GM12891 (cell line): Measurements from ENCODE around the gene NDUFB10.

ENCODE experiments used
- DNase-seq: peaks from one replicate; pipeline ENCODE4 v3.0.0; 2011; ENCODE audit warnings: low spot score; ENCODE audit not compliant: insufficient read length
- FAIRE-seq: peaks from 2 replicates; lab custom pipeline; 2011; peaks lifted over from hg19 to GRCh38; lab: Jason Lieb, UNC
- PAX5 ChIP-seq: IDR thresholded peaks from 2 replicates; pipeline ENCODE4 v1.6.1; 2011; ENCODE audit warnings: low read length, moderate library complexity, mild to moderate bottlenecking; ENCODE audit not compliant: insufficient read depth, severe bottlenecking
- POLR2A ChIP-seq: IDR thresholded peaks from 2 replicates; pipeline ENCODE4 v1.6.1; 2011; ENCODE audit warnings: low read depth, low read length, control low read depth
- POLR2AphosphoS5 ChIP-seq: IDR thresholded peaks from 2 replicates; pipeline ENCODE4 v1.6.1; 2011; ENCODE audit warnings: low read depth, low read length, control low read depth
- POU2F2 ChIP-seq: IDR thresholded peaks from 2 replicates; pipeline ENCODE4 v1.6.1; 2011; ENCODE audit warnings: low read depth, mild to moderate bottlenecking, control low read depth, low read length, moderate library complexity
- SPI1 ChIP-seq: IDR thresholded peaks from 2 replicates; pipeline ENCODE4 v1.6.1; 2011; ENCODE audit warnings: low read depth, low read length, control low read depth
- TAF1 ChIP-seq: IDR thresholded peaks from 2 replicates; pipeline ENCODE4 v1.6.1; 2011; ENCODE audit warnings: low read depth, low read length, control low read depth

Gene NDUFB10

DNA sequence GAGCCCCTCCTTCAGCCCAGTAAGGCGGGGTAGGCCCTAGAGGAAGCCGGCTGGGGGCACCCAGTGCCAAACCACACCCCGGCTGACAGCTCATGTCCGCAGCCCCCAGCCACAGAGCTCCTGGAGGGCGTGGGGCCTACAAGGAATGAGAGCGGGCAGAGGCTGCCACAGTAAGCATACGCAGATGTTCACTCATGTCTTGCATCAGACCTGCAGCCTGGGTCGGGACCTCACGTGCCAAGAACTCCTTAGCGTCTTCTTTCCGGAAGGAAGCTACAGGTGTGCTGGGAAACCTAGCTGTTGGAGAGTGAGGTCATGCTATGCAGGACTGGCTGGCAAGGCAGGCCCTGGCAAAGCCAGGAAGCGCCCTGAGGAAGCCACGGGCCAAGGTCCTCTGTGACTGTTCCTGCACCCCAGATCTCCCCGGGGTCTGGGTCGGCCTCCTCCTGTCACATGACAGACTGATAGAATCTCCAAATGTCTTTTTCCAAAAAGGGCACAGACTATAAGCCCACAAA is 48.7 kb downstream of the NDUFB10 start:
- FAIRE-seq (peak; percentile 58), DNase-seq (no peak)
- TF ChIP-seq SPI1 (no peak), POLR2A (0 out of 2 replicates have a peak, but pooled peaks have one; percentile 31), POU2F2 (peak; percentile 46; the same call in 1 of the 2 replicates), TAF1 (no peak), POLR2AphosphoS5 (peak; percentile 39; the same call in 1 of the 2 replicates)

GRCh38 chr16:2008631-2009163 is 49.4 kb downstream of the NDUFB10 start:
- no peak for DNase-seq
- peak; percentile 58 for FAIRE-seq
- TF ChIP-seq PAX5 (no peak), TAF1 (no peak), POLR2AphosphoS5 (no peak)

GRCh38 chr16:2009164-2009711 is 49.9 kb downstream of the NDUFB10 start:
- no peak for TF ChIP-seq TAF1
- TF ChIP-seq SPI1 = no peak
- no peak for TF ChIP-seq POU2F2
- TF ChIP-seq PAX5 = no peak
- TF ChIP-seq POLR2A = no peak; the same call in 1 of the 2 replicates
- TF ChIP-seq POLR2AphosphoS5 = no peak; the same call in 1 of the 2 replicates
- no peak for DNase-seq
- no peak for FAIRE-seq

- FAIRE-seq = peak; percentile 98
- peak; percentile 56 for TF ChIP-seq SPI1
- TF ChIP-seq POLR2AphosphoS5 = peak; percentile 82
- peak; percentile 50 for TF ChIP-seq TAF1
- TF ChIP-seq PAX5 = no peak
- TF ChIP-seq POU2F2 = peak; percentile 52
- TF ChIP-seq POLR2A = peak; percentile 87
- peak; percentile 97 for DNase-seq
These were observed 50.6 kb downstream of the NDUFB10 start, which contains the start of gene ZNF598 for GRCh38 chr16:2009791-2010510. Gene ZNF598, minus strand, starts transcription at chr16:2009821.
